Parathyroid adenoma (tissue), 2 donors: Measurements from ENCODE around the gene DNAH1.

ENCODE experiments used
- H2AFZ ChIP-seq: fragments of 300-600 bp; sonication (generic); one replicate; pipeline ENCODE4 v1.7.0; 2017; ENCODE audit warnings: antibody characterized with exemption, mild to moderate bottlenecking
- H3K27ac ChIP-seq: fragments of 300-600 bp; sonication (generic); one replicate; pipeline ENCODE4 v1.7.0; 2017
- H3K27me3 ChIP-seq: fragments of 300-600 bp; sonication (generic); one replicate; pipeline ENCODE4 v1.7.0; 2017; ENCODE audit warnings: low read length; ENCODE audit not compliant: control insufficient read depth, insufficient read depth
- H3K36me3 ChIP-seq: fragments of 300-600 bp; sonication (generic); one replicate; pipeline ENCODE4 v1.7.0; 2017; ENCODE audit warnings: low read length; ENCODE audit not compliant: control insufficient read depth, insufficient read depth
- H3K4me1 ChIP-seq: fragments of 300-600 bp; sonication (generic); one replicate; pipeline ENCODE4 v1.7.0; 2017; ENCODE audit warnings: control low read depth
- H3K4me2 ChIP-seq: fragments of 300-600 bp; sonication (generic); one replicate; pipeline ENCODE4 v1.7.0; 2017; ENCODE audit warnings: low read length
- H3K4me3 ChIP-seq: fragments of 300-600 bp; sonication (generic); one replicate; pipeline ENCODE4 v1.7.0; 2017; ENCODE audit warnings: low read depth, low read length
- H3K79me2 ChIP-seq: fragments of 300-600 bp; sonication (generic); one replicate; pipeline ENCODE4 v1.7.0; 2017; ENCODE audit warnings: control low read depth
- H3K9ac ChIP-seq: fragments of 300-600 bp; sonication (generic); one replicate; pipeline ENCODE4 v1.7.0; 2017; ENCODE audit warnings: mild to moderate bottlenecking
- H3K9me3 ChIP-seq: fragments of 300-600 bp; sonication (generic); one replicate; pipeline ENCODE4 v1.7.0; 2017; ENCODE audit warnings: low read length; ENCODE audit not compliant: control insufficient read depth
- TF ChIP-seq, protein P1 (sequence below): fragments of 300-600 bp; sonication (generic); IDR thresholded peaks from one replicate; pipeline ENCODE4 v1.7.0; 2017; ENCODE audit warnings: antibody characterized with exemption, mild to moderate bottlenecking
- donor health status: primary hyperparathyroidism.

The DNAH1 gene

GRCh38 chr3:52351762-52352368 lies 35.7 kb downstream of the DNAH1 start:
- Histone ChIP-seq H2AFZ (no peak overlapping the region), H3K4me2 (no peak overlapping the region), H3K4me1 (peaks cover 15% of the 10 kb centered on the region), H3K4me3 (no peak overlapping the region), H3K27me3 (no peaks in the 10 kb centered on the region), H3K79me2 (no peaks in the 10 kb centered on the region), H3K9me3 (no peaks in the 10 kb centered on the region), H3K9ac (no peak overlapping the region), H3K27ac (no peak overlapping the region), H3K36me3 (no peaks in the 10 kb centered on the region)
- TF ChIP-seq, protein P1, sequence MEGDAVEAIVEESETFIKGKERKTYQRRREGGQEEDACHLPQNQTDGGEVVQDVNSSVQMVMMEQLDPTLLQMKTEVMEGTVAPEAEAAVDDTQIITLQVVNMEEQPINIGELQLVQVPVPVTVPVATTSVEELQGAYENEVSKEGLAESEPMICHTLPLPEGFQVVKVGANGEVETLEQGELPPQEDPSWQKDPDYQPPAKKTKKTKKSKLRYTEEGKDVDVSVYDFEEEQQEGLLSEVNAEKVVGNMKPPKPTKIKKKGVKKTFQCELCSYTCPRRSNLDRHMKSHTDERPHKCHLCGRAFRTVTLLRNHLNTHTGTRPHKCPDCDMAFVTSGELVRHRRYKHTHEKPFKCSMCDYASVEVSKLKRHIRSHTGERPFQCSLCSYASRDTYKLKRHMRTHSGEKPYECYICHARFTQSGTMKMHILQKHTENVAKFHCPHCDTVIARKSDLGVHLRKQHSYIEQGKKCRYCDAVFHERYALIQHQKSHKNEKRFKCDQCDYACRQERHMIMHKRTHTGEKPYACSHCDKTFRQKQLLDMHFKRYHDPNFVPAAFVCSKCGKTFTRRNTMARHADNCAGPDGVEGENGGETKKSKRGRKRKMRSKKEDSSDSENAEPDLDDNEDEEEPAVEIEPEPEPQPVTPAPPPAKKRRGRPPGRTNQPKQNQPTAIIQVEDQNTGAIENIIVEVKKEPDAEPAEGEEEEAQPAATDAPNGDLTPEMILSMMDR, result no peak

- Histone ChIP-seq H3K9ac (no peak overlapping the region), H3K27ac (no peak overlapping the region), H3K4me3 (no peak overlapping the region), H2AFZ (no peak overlapping the region), H3K4me2 (no peak overlapping the region), H3K79me2 (no peaks in the 10 kb centered on the region), H3K9me3 (no peaks in the 10 kb centered on the region), H3K4me1 (peaks cover 15% of the 10 kb centered on the region), H3K36me3 (no peaks in the 10 kb centered on the region), H3K27me3 (no peaks in the 10 kb centered on the region)
- TF ChIP-seq, protein P1, result no peak
Observed at GRCh38 chr3:52352566-52352965, 36.4 kb downstream of the DNAH1 start.

DNA sequence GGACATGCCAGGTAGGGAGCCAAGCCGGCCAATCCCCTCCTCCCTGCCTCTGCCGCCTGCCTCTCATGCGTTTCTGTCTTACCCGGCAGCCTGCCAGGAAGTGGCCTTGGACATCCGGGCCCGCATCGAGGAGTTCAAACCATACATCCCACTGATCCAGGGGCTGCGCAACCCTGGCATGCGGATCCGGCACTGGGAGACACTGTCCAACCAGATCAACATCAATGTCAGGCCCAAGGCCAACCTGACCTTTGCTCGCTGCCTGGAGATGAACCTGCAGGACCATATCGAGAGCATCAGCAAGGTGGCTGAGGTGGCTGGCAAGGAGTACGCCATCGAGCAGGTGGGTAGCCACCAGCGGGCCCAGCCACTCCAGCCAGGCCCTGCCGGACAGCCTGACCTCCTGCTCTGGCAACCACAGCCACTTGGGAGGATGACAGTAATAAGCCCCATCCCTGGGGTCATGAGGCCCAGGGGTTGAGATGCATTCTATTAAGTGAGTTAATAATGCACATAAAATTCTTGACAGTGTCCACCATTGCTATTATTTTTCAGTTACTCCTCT lies 37.3 kb downstream of the DNAH1 start:
- no peaks in the 10 kb centered on the region for H3K27me3 ChIP-seq
- TF ChIP-seq, protein P1, result no peak
- H3K36me3 ChIP-seq, result no peaks in the 10 kb centered on the region
- no peak overlapping the region for H3K27ac ChIP-seq
- no peak overlapping the region for H3K9ac ChIP-seq
- no peaks in the 10 kb centered on the region for H3K9me3 ChIP-seq
- H3K79me2 ChIP-seq, result no peaks in the 10 kb centered on the region
- no peak overlapping the region for H2AFZ ChIP-seq
- no peak overlapping the region for H3K4me3 ChIP-seq
- peaks cover 15% of the 10 kb centered on the region for H3K4me1 ChIP-seq
- no peak overlapping the region for H3K4me2 ChIP-seq

DNA sequence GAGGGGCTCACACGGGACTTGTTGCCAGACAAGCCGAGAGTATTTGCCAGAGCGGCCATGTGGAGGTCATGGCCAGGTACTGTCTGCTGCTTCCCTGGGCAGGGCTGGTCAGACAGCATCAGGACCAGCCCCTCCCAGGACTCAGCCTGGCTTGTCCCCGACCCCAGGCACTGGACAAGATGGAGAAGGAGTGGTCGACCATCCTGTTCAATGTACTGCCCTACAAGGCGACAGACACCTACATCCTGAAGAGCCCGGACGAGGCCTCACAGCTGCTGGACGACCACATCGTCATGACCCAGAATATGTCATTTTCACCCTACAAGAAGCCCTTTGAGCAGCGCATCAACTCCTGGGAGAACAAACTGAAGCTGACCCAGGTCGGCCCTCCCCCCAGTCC lies 38.6 kb downstream of the DNAH1 start:
- no peaks in the 10 kb centered on the region for H3K79me2 ChIP-seq
- no peak overlapping the region for H3K27ac ChIP-seq
- no peaks in the 10 kb centered on the region for H3K27me3 ChIP-seq
- H3K9ac ChIP-seq, result no peak overlapping the region
- H3K4me1 ChIP-seq, result peaks cover 15% of the 10 kb centered on the region
- H3K9me3 ChIP-seq, result no peaks in the 10 kb centered on the region
- H3K4me3 ChIP-seq, result no peak overlapping the region
- no peak overlapping the region for H2AFZ ChIP-seq
- H3K4me2 ChIP-seq, result no peak overlapping the region
- TF ChIP-seq, protein P1, result no peak
- no peaks in the 10 kb centered on the region for H3K36me3 ChIP-seq

GRCh38 chr3:52355526-52355925 lies 39.4 kb downstream of the DNAH1 start:
- no peak overlapping the region for H3K4me2 ChIP-seq
- H3K27me3 ChIP-seq, result no peaks in the 10 kb centered on the region
- H3K4me1 ChIP-seq, result peaks cover 8% of the 10 kb centered on the region
- H3K9ac ChIP-seq, result no peak overlapping the region
- no peaks in the 10 kb centered on the region for H3K79me2 ChIP-seq
- no peak overlapping the region for H2AFZ ChIP-seq
- no peaks in the 10 kb centered on the region for H3K36me3 ChIP-seq
- H3K9me3 ChIP-seq, result no peaks in the 10 kb centered on the region
- H3K27ac ChIP-seq, result no peak overlapping the region
- TF ChIP-seq, protein P1, result no peak
- H3K4me3 ChIP-seq, result no peak overlapping the region
